ENCODE data around the gene PRKCE. TPM values are rescaled to one million over a fixed set of nuclear protein-coding genes. Genes with fewer than 3 reads are reported as not detected.

The PRKCE gene
- total RNA-seq, 1 experiment from 2014 or later, result 14.0 TPM

DNA sequence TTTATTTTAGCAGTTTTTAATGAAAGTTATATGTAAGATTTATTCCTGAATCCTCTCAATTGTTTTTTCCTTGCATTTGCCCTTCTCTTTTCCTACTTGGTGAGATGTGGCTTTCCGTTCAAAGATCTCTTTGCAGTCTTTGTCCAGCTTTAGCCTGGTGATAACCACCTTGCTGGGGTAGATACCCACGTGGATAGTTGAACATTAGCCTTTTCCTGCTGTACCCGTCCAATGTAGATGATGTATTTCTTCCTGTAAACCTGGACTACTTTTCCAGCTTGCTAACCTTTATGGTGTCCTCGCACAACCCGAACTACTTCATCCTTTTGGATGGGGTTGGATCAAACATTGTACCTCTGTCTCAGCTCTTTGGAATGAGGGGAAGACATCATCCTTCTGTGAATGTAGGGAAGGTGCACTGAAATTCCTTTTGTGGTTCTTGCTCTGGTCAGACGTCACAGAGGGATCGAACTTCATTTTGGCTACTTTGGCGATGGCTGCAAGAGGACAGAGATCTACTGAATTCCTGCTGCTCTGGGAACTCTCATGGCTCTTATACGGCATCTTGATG is 352.5 kb downstream of the PRKCE start:
- no peak for DNase-seq (ENCODE audit: low read depth, low spot score)
- no peaks in the 10 kb centered on the region for H3K27me3 ChIP-seq (ENCODE audit: control insufficient read depth, insufficient read depth, low read length)
- BruUV-seq (replicated peaks), result no TSS peak
- intact Hi-C loops (cut with micrococcal nuclease; ENCODE audit: unreplicated experiment), result no loop called here
- H3K4me1 ChIP-seq (ENCODE audit: control insufficient read depth, insufficient read depth, low read length), result no peaks in the 10 kb centered on the region
- TF ChIP-seq, protein P1, sequence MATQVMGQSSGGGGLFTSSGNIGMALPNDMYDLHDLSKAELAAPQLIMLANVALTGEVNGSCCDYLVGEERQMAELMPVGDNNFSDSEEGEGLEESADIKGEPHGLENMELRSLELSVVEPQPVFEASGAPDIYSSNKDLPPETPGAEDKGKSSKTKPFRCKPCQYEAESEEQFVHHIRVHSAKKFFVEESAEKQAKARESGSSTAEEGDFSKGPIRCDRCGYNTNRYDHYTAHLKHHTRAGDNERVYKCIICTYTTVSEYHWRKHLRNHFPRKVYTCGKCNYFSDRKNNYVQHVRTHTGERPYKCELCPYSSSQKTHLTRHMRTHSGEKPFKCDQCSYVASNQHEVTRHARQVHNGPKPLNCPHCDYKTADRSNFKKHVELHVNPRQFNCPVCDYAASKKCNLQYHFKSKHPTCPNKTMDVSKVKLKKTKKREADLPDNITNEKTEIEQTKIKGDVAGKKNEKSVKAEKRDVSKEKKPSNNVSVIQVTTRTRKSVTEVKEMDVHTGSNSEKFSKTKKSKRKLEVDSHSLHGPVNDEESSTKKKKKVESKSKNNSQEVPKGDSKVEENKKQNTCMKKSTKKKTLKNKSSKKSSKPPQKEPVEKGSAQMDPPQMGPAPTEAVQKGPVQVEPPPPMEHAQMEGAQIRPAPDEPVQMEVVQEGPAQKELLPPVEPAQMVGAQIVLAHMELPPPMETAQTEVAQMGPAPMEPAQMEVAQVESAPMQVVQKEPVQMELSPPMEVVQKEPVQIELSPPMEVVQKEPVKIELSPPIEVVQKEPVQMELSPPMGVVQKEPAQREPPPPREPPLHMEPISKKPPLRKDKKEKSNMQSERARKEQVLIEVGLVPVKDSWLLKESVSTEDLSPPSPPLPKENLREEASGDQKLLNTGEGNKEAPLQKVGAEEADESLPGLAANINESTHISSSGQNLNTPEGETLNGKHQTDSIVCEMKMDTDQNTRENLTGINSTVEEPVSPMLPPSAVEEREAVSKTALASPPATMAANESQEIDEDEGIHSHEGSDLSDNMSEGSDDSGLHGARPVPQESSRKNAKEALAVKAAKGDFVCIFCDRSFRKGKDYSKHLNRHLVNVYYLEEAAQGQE (IDR thresholded peaks at IDR 0.05; ENCODE audit: insufficient read depth in 1 of 2, low read depth in 2 of 2, low read length in 1 of 2), result no peak
- TF ChIP-seq POLR2AphosphoS5 (IDR thresholded peaks at IDR 0.05; ENCODE audit: low read depth, low read length), result no peak
- TF ChIP-seq, protein P2, sequence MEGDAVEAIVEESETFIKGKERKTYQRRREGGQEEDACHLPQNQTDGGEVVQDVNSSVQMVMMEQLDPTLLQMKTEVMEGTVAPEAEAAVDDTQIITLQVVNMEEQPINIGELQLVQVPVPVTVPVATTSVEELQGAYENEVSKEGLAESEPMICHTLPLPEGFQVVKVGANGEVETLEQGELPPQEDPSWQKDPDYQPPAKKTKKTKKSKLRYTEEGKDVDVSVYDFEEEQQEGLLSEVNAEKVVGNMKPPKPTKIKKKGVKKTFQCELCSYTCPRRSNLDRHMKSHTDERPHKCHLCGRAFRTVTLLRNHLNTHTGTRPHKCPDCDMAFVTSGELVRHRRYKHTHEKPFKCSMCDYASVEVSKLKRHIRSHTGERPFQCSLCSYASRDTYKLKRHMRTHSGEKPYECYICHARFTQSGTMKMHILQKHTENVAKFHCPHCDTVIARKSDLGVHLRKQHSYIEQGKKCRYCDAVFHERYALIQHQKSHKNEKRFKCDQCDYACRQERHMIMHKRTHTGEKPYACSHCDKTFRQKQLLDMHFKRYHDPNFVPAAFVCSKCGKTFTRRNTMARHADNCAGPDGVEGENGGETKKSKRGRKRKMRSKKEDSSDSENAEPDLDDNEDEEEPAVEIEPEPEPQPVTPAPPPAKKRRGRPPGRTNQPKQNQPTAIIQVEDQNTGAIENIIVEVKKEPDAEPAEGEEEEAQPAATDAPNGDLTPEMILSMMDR (IDR thresholded peaks at IDR 0.05), result no peak
- TF ChIP-seq TCF7L2 (IDR thresholded peaks at IDR 0.05; ENCODE audit: low read depth, low read length), result no peak
- no peak for TF ChIP-seq SIN3A (IDR thresholded peaks at IDR 0.05; ENCODE audit: borderline replicate concordance, insufficient read depth, low read depth, low read length)
- H3K4me3 ChIP-seq (ENCODE audit: low read depth in 2 of 2, low read length in 2 of 2), result no peak overlapping the region
- ChIA-PET POLR2A (no interaction called here), CTCF (interaction anchor here (0.6 to 0.7 kb wide), 2 partner anchors 10 to 94 kb away, joined by 3 to 4 read pairs; no protein-coding TSS in a partner anchor)
- H3K36me3 ChIP-seq (ENCODE audit: control insufficient read depth, insufficient read depth, low read length), result no peaks in the 10 kb centered on the region
- ATAC-seq, result no peak
- no peaks in the 10 kb centered on the region for H3K9me3 ChIP-seq (ENCODE audit: control insufficient read depth, insufficient read depth, low read depth, low read length)
- in situ Hi-C loops (cut with HindIII; ENCODE audit: low pct_unique_long_range_greater_than_20kb, low sequenced_read_pairs), result no loop called here
- H3K27ac ChIP-seq (ENCODE audit: low read length), result no peak overlapping the region

DNA sequence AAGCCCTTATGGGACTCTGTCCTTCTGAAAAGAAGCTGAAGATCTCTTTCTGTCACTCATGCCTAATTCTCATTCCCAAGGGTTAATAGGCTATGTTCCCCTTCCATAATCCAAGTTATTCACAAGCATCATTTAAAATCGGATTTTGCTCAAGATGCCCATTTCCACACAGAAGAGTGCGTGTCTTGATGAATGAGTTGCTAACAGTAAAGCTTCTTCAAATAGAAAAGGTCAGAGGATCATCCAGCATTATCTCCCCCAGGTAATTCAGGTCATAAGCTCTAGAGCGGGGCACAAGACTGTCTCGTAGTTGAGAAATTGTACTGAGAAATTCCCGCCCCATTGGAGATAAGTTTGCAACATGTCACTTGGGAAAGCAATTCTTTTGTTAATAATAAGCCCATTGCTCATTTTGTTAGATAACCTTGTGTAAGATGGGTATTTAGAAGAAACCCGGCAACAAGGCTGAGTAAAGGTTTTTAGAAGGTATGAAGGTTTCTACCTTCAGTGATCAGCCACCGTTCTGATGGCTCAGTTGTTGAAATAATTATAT is 355.1 kb downstream of the PRKCE start:
- in situ Hi-C loops (cut with HindIII; ENCODE audit: low pct_unique_long_range_greater_than_20kb, low sequenced_read_pairs) (no loop called here), intact Hi-C loops (cut with micrococcal nuclease; ENCODE audit: unreplicated experiment) (no loop called here)
- no peak for DNase-seq (ENCODE audit: low read depth, low spot score)
- no peaks in the 10 kb centered on the region for H3K9me3 ChIP-seq (ENCODE audit: control insufficient read depth, insufficient read depth, low read depth, low read length)
- TF ChIP-seq POLR2AphosphoS5 (IDR thresholded peaks at IDR 0.05; ENCODE audit: low read depth, low read length), result no peak
- no peaks in the 10 kb centered on the region for H3K36me3 ChIP-seq (ENCODE audit: control insufficient read depth, insufficient read depth, low read length)
- no peak overlapping the region for H3K4me3 ChIP-seq (ENCODE audit: low read depth in 2 of 2, low read length in 2 of 2)
- ATAC-seq, result no peak
- no peaks in the 10 kb centered on the region for H3K4me1 ChIP-seq (ENCODE audit: control insufficient read depth, insufficient read depth, low read length)
- no peak overlapping the region for H3K27ac ChIP-seq (ENCODE audit: low read length)
- CTCF ChIA-PET, result no interaction called here
- no TSS peak for BruUV-seq (replicated peaks)
- no peaks in the 10 kb centered on the region for H3K27me3 ChIP-seq (ENCODE audit: control insufficient read depth, insufficient read depth, low read length)
- POLR2A ChIA-PET, result interaction anchor here (0.6 kb wide), 1 partner anchor 403 kb away, joined by 15 read pairs; no protein-coding TSS in a partner anchor

DNA sequence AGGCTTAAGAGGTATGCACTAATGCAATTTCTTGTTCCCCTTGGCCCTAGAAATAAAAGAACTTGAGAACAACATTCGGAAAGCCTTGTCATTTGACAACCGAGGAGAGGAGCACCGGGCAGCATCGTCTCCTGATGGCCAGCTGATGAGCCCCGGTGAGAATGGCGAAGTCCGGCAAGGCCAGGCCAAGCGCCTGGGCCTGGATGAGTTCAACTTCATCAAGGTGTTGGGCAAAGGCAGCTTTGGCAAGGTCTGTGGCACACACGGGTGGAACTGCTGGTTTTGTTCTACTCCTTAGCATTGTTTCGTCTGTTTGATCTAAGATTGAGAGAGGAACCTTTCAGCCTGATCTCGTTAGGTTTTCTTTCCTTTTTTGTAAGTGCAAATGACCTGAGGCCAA is 355.9 kb downstream of the PRKCE start:
- no peaks in the 10 kb centered on the region for H3K27me3 ChIP-seq (ENCODE audit: control insufficient read depth, insufficient read depth, low read length)
- in situ Hi-C loops (cut with HindIII; ENCODE audit: low pct_unique_long_range_greater_than_20kb, low sequenced_read_pairs) (no loop called here), intact Hi-C loops (cut with micrococcal nuclease; ENCODE audit: unreplicated experiment) (no loop called here)
- H3K27ac ChIP-seq (ENCODE audit: low read length), result no peak overlapping the region
- no peaks in the 10 kb centered on the region for H3K9me3 ChIP-seq (ENCODE audit: control insufficient read depth, insufficient read depth, low read depth, low read length)
- ATAC-seq, result no peak
- no peaks in the 10 kb centered on the region for H3K4me1 ChIP-seq (ENCODE audit: control insufficient read depth, insufficient read depth, low read length)
- TF ChIP-seq, protein P2 (IDR thresholded peaks at IDR 0.05), result no peak
- no peak for TF ChIP-seq SIN3A (IDR thresholded peaks at IDR 0.05; ENCODE audit: borderline replicate concordance, insufficient read depth, low read depth, low read length)
- no peak for TF ChIP-seq POLR2AphosphoS5 (IDR thresholded peaks at IDR 0.05; ENCODE audit: low read depth, low read length)
- TF ChIP-seq, protein P1 (IDR thresholded peaks at IDR 0.05; ENCODE audit: insufficient read depth in 1 of 2, low read depth in 2 of 2, low read length in 1 of 2), result no peak
- BruUV-seq (replicated peaks), result no TSS peak
- ChIA-PET POLR2A (no interaction called here), CTCF (no interaction called here)
- H3K4me3 ChIP-seq (ENCODE audit: low read depth in 2 of 2, low read length in 2 of 2), result no peak overlapping the region
- DNase-seq (ENCODE audit: low read depth, low spot score), result no peak
- H3K36me3 ChIP-seq (ENCODE audit: control insufficient read depth, insufficient read depth, low read length), result no peaks in the 10 kb centered on the region
